Stimulated activated CD4-positive, alpha-beta T cell treated with anti-CD3 and anti-CD28 coated beads, TNF-alpha, amount 100 ng/mL, for 4 hours (primary cell): ENCODE results near the gene RNF25.

Source experiments
- DNase-seq, 3 experiments: peaks; one replicate each; pipeline ENCODE4 v3.0.0-alpha.2; 2020; ENCODE audit warnings: low read depth in 3 of 3

Gene RNF25

GRCh38 chr2:218626369-218626768 lies 45.4 kb downstream of the RNF25 start:
- DNase-seq = no peak

- no peak for DNase-seq
Observed at GRCh38 chr2:218623366-218623705, 48.5 kb downstream of the RNF25 start.

- no peak for DNase-seq
Observed at GRCh38 chr2:218622606-218623365, 49.0 kb downstream of the RNF25 start.

- no peak for DNase-seq
Observed at GRCh38 chr2:218621007-218621406, 50.8 kb downstream of the RNF25 start.

- no peak for DNase-seq
Observed at GRCh38 chr2:218618102-218618860, 53.5 kb downstream of the RNF25 start.

- no peak for DNase-seq
Observed at GRCh38 chr2:218615868-218616315, 55.9 kb downstream of the RNF25 start.
